Hepatic stellate cell (primary cell): ENCODE results near the gene GNB1L.
A peak's percentile ranks its signal among the peaks of the same experiment; 100 is the strongest.

Experiments used
- DNase-seq: peaks from one replicate; pipeline ENCODE4 v3.0.0; 2011; ENCODE audit warnings: low spot score

The GNB1L gene

DNA sequence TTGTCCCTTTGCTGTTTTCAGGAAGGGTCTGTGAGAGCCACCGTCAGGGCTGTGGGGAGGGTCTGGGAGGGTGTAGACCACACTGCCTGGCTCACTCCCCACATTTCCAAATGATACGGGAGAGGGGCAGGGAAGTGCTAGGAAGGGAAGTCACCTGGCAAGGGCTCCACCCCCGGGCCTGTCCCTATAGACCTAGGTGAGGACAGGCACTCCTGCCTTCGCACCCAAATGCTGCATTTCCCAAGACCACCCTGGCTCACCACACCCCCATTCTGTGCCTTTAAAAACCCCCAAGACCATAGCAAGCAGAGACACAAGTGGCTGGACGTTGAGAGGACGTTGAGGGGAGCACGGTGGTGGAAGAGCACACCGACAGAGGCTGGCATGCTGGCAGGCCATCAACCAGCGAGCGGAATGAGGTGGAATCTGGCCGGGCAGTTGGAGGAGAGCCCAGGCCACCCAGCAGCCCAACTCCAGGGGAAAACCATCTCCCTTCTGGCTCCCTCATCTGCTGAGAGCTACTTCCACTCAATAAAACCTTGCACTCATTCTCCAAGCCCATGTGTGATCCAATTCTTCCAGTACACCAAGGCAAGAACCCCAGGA lies 45.7 kb downstream of the GNB1L start:
- DNase-seq, result no peak

DNA sequence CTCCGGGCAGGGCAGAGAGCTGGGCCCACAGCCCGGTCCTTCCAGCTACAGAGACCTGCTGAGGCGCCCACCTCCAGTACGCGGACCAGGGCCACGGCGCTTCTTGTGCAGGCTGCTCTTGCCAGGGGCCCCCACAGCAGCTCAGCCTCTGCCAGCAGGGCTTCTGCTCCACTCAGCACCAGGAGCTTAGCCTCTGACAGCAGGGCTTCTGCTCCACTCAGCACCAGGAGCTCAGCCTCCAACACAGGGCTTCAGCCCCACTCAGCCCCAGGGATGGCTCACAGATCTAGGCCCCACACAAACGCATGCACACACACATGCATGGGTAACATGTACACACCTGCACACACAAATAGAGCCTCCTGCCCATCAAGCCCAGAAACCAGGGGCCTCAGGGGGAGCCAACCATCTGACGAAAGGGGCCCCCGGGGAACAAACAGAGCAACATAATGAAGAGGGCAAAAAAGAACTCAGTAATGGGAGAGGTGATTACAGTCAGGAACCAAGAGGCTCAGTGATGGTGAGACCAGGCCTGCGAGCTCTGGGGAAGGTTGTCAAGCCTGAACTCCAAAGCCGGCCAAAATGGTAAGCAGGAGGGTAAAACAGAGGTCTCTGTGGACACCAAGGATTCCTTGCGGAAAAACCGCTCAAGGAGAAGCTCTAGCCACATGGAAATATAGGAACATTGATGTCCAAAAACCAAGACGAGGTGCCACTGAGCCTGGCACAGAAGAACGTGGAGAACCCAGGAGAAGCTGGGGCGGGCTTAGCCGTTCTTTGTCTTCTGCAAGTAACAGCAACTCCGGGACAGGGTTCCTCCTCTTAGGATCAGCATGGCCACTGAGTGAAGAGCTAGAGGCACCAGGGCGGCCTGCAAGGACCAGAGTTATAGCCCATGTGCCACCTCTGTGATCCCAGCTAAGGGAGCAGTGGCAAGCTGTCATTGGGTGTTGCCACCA lies 46.5 kb downstream of the GNB1L start:
- no peak for DNase-seq

DNA sequence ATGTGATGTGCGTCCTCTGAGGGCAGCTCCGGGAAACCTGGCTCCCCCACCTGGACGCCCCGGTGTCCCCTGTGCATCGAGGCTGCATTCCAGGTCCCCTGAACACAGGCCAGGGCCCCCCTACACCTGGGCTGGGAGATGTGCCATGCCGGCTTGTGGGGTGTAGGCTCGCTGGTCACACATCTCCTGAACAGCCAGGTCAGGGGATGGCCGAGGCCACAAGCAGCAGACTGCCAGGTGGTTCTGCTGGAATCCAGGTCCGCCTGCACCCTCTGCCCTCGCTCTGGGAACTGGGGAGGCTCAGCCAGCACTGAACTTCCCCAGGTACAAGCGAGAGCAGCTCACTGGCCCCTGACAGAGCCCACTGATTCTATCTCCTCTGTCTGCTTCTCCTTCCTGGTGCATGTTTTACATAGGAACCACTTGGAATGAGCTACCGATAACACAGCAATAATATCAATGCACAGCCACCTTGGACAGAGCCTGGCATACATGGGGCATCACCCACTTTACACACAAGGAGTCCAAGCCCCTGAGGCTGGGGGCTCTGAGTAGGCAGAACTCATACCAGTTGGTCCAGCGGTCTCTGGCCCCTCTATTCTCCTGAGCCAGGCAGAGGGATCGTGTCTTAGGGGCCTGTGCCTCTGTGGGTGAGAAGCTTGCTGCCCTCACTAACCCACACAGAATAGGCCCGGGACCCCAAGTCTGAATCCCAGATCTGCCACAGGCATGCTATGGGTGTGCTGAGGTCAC lies 47.3 kb downstream of the GNB1L start:
- no peak for DNase-seq

DNA sequence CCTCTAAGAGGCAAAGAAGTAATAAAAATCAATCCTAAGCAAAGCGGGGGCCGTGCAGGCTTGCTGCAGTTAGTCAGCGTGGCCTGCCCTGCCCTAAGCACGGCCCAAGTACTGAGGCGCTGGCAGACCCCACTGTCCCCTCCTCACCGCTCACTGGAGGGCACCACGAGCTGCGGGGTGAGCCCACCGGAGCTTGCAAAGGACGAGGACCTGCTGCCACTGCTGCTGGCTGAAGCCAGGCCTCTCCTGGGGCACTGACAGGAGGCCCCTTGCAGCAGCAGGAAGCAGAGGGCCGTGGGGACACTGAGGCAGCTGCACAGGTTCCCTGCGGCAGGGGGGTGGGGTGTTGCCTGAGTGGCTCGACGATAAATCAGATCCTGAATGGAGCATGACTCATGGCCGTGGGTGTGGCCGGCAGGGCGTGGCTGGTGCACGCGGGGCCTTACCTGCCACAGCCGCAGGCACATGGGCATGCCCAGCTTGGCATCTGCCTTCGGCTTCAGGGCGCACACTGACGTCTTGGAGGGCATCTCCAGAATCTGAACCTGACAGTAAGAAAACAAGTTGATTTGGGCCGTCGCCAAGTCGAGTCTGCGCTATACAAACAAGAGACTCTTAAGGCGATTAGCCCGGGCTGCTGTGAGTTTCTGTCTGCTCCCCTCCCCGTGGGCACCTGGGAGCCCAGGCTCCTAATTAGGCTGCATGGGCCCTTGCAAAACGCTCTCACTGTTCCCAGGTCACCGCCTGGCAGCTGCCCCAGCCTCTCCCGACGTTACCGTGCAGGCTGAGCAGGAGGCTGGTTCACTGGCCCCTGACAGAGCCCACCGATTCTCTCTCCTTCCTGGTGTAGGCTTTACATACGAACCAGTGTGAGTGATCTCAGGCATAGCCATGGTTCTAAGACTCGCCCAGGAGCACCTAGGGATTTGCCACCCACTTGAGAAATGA lies 48.2 kb downstream of the GNB1L start:
- no peak for DNase-seq

DNA sequence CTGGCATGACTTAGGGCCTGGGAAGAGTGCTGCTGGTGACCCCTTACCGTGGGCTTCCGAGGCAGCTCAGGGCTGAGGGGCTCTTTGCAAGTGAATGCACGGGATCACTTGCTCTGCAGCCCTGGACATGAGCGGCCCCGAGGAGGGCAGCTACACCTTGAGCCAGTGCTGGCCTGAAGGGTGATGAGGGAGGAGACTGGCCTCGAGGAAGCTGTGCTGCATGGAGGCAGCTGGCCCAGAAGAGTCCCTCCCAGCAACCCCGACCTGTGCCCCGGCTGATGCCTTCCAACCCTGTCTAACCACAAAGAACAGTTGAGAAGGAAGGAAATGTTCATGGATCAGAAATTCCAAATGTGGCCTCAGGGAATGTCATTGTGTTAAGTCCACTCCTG lies 48.9 kb downstream of the GNB1L start:
- DNase-seq, result no peak

DNA sequence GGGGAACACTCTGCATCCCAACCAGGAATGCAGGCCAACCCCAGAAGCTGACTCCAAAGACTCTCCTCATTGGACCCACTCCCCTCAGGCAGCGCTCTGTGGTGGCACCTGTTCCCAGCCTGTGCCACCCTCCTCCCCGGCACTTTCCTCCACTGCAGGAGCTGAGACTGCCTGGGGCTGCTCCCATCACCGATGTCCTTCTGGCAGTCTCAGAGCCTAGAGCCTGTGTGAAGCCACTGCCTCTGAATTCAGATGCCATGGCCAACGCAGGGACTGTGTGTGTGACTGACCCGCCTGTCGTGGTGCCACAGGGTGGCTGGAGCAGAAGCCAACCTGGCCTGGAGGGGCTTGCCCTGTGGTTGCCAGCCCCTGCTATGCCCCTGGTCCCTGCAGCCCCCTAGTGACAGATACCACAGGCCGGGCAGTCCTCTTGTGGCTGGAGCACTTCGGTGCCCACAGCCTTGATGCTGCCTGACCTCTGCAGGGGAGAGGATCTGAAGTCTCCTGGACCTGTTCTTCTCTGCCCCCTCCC lies 50.9 kb downstream of the GNB1L start:
- DNase-seq, result no peak

DNA sequence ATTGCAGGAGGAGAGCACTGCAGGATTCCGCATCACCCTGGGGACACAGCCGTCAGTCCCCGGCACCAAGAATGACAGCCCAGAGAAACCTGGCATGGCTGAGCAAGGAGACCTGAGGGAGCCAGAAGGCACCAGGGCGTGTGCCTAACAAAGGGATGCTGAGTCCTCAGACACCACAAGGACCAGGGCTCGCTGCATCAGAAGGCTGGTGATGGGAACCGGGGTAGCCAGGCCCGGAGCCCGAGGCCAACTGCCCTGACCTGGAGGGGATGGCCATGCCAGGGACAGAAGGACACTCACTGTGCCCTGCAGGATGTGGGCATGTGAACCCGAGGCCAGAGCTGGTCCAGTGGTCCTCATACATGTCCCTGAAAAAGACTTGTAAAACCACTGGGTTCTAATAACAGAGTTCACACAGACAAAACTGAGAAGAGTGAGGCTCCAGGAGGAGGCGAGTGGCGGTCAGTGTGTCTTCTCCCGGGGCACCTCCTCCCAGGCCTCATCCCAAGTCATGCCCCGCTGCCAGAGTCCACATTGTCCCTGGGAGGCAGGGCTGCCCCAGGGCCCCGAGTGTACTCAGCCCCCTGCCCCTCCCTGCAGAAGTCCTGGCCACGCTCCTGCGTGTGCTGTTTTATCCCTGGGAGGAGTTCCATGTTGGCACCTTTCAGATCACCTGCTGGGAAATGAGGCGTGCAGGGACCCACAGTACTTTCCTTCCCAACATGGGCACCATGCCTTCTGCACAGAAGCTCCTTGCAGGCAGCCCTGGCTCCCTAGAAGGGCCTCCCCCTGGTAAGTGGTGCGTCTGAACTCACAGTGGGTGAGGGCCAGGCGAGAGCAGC lies 51.6 kb downstream of the GNB1L start:
- DNase-seq, result no peak

DNA sequence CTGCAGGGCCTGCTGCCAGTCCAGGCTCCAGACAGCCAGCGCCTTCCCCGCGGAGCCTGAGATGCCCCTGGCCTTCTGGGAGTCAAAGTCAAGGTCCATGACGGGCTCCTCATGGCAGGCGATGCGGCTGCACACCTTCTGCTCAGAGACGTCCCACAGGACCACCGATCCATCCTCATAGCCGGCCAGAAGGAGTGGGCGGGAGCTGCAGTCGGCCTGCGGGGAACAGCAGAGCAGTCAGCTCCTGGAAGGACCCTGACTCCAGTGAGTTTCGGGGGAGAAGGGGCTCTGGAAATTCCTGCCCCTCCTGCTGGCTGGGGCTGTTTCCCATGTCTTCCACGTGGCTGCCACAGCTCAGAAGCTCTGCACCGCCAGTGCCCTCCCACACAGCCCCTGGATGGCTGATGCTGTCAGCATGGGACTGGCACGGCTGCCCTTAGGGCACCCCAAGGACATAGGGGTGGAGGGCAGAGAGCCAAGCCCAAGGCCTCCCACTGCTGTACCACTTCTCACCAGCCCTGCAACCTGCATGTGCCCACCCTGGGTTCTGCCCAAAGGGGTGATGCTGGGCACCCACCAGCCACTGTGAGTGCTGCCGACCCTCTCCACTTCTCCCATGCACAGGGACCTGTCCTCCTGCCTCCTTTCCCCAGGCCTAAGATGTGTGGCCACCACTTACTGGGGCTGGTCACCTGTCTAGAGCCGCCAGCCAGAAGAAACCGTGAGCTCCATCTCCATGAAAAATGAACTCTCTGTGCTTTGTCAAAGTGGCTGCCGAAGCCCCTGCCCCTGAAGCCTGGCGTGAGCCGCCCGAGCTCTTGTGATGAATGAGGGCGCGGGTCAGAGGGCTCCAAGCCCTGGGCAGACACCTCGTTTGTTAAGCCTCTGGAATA lies 52.4 kb downstream of the GNB1L start:
- no peak for DNase-seq

DNA sequence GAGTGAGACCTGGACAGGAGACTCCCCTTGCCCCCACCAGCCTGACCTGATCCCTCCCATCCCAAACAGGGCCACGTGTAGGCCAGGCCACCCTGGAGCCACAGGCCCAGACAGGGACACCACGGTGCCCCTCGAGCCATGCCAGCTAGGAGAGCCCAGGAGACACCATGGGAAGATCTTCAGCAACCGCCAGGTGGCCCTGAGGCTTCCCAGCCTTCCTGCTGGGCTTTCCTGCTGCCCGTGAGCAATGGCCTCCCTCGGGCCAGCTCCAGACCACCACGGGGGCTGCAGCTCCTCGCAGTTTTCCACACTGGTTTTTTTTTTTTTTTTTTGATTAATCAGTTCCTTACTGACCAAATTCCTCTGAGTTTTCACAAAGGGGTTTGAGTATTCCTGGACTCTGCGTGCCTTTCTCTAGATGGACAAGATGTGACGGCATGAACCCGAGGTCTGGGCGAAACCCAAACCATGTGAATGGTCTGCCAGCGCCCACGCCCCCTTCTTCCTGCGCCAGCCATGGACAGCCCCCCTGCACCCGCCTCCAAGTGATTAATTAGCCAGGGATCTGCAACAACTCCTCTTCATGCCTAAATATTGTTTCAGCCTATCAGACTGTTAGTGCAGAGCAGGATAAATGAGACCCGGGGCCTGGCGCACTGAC lies 53.2 kb downstream of the GNB1L start:
- DNase-seq, result no peak

DNA sequence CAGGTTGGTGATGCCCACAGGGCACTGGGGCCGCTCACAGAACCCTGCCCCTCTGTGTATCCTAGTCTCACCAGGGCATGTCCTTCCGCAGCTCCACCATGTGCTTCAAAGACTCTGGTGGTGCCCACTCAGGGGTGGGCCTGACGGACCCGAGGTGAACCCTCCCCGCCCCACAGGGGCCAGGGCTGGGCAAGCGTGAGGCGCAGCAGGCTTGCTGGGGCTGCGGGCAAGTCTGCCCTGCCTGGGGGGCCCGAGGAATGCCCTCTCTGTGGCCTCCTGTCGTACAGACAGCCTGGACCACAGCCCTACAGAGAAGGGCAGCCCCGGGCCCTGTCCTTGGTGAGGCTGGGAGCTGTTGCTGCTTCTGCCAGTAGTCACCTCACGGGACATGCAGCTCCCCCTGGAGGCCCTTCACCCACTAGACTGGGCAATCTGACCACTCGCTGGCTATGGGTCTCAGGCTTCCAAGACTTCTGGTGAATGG lies 53.9 kb downstream of the GNB1L start:
- DNase-seq, result peak; percentile 52

DNA sequence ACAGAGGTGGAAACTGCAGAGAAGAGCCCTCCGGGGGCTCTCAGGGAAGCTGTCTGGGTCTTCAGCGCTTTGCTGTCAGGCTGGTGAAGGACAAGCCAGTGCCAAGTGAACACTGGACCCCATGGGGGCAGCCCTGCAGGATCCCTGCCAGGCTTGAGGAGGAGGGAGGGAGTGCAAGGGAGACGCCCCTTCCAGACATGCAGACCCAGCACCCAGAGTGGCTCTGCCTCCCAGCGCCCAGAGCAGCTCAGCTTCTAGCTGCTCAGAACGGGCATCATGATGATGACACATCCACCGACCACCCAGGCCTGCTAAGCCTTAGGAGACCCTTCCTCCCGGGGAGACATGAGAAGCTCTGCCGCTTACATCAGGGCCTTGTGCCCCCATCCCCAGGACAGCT lies 54.4 kb downstream of the GNB1L start:
- no peak for DNase-seq

DNA sequence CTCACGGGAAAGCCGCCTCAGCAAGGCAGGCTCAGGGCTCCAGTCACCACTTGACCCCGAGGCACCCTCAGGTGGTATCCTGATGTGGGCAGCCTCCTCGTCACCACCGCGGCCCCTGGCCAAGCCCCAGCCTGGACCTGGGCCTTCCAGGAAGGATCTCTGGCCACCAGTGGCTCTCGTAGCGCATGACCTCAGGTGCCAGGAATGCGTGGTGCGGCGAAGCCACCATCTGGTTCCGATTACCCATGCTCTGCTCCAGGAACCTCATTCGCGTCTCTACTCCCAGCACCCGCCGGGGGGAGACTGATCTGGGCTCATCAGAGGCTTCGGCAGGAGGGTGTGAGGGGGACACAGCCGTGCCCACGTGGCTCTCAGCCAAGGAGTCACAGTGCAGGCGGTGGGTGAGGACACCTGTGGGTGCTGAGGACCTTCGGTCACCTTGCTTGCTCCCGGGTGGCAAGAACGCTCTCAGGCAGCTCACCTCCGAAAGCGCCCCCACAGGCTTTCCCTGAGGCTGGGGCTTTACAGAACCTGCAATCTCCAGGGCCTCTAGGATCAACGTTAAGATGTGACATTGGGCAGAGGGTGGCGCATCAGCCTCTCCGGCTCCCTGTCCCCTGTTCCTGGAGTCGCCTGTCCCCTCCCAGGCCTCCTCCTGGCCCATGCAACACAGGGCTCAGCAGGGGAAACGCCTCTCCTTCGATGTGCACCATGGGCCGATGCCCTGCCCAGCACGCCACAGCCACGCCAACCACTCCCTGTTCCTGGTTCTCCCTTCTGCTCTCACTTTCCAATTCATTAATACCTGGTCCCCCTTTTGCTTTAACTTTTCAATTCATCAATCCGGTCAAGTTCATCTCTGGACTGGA lies 55.1 kb downstream of the GNB1L start:
- peak; percentile 78 for DNase-seq

DNA sequence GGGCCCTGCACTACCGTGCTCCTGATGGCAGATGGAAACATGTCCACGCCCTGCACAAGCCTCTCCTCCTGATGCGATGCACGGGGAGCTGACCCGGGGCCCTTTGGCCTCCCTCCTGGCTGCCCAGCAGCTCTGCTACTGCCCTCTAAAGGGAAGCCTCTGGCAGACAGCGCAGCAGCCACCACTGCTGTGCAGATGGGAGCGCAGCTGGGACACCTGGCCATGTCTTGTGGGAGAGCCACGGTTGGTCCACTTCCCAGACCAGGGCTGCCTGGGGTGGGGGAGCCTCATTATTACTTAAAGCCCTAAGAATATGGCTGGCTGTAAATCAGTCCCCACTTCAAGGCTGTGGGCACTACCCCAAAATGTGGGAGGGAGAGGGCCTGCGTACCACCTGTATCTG lies 55.8 kb downstream of the GNB1L start:
- DNase-seq, result no peak

DNA sequence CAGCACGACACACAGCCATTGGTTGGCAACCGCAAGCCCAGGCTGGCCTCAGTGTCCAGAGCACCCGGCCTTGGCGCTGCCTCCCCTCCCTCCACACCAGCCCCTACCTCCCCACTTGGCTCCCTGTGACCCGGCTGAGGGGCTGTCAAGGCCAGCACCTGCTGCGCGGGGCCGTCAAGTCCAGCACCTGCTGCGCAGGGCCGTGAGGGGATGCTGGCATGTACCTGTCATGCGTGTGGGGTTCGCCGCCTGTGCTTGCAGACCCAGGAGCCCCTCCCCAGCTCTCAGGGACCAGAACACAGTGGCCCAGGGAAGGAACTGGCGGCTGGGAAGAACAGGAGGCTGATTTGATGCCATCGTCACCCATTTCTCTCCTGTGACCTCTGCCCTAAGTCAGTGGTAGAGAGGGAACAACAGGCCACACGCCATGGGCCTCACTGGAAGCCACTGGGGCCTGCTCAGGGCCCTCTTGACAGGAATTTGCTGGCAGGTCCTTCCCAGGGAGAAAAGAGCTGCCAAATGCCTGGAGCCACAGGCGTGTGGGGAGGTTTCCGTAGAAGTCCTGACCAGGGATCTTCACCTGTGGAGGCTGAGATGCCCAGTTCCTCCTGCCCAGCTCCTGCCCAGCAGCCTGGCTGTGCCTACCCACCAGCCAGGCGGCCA lies 56.5 kb downstream of the GNB1L start:
- no peak for DNase-seq

DNA sequence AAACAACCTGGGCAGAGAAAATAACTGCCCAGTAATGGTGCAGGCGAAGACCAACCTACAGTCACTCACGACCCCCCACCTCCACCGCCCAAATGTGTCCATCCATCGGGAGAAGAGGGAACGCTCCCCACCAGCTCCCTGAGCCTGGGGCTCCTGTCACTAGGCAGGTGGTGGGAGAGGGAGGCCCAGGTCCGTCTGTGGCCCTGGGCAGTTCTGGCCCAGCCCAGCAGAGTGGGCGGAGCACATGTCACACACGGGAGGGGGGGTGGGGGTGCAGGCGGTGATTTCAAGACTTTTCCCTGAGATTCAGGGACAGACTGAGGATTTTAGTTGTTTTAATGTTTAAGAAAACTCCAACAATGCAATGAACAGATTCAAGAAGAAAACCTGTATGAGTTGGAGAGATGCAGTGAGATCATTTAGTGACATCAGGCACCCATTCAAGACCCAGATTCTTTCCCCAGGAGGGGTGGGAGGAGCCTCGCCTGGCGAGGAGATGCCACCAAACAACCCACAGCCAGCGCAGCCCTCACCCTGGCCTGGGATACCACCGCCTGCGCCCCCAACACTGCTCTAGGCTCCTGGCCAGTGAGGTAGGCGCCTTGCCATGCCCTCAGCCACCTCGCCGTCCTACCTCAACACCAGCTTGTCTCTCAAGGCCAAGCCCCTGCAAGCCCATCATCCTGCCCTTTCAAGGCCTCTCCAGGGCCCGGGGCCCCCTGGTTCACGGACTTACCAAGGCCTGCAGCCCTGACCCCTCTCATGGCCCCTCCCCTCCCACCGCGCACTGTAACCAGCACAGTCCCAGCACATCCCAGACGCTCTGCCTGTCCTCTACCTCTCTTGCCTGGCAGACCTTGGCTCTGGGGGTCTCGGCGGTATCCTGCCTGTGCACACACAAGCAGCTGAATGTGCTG lies 57.3 kb downstream of the GNB1L start:
- no peak for DNase-seq

DNA sequence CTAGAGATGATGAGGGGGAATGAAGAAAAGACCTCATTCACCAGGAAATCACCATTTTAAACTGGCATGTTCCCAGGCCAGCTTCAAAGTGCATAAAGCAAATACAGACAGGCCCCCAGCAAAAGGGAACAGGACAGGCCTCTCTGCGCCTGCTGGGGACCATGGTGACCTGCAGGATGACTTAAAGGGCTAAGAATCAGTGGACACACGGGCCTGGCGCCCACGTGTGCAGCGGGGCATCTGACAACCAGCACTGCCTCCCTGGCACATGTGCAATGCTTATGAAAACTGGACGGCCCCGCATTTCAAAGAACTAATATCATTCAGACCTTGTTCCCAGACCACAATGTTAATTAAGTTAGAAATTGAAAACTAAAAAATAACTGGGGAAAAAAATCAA lies 58.5 kb downstream of the GNB1L start:
- DNase-seq, result no peak
